ENCODE data around the gene DNAJC27. TPM values are rescaled to one million over a fixed set of nuclear protein-coding genes. Genes with fewer than 3 reads are reported as not detected.
A peak's percentile ranks its signal among the peaks of the same experiment; 100 is the strongest.
"Not testable (repeated sequence)": the region's sequence is repeated elsewhere in the genome, so short reads cannot be mapped to it uniquely, and the experiment has no call there.

Gene DNAJC27
- polyA plus RNA-seq (2012; ENCODE audit: missing spikeins) = 3.0 TPM

DNA sequence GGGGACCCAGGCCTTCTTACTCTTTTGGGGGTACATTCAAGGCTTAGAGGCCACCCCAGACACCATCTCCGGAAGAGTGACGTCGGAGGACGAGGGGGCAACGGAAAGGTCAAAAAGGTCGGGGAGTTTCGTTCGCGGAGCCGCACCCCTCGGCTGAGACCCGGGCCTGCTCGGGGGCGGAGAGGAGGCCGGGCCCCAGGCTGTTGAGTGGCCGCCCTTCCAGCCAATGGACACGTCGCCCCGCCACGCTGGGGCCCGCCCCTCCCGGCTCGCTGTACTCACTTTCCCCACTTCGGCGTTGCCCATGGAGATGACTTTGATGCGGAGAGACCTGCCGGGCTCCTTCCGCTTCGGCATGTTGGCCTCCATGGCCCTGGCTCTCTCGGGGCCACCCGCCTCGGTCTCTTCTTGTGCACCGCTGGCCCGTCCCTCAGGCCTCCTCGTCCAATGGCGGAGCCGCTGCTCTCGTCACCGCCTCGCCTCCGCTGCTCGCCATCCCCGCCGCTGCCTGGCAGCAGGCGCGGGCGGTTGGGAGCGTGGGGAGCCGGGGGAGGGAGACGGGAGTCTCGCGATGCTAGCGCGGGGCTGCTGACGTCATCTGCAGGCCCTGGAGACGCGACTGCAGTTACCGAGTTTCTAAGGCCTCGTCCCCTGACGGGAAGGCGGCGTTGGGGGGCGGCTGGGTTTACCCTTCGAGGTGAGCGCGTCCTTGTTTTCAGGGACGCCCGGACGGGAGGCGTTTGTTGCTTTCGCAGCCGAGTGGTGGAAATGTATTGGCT is at the start of gene DNAJC27:
DNAJC27 (minus strand) TSS at position 420 of the 779 bp plus-strand sequence; CDS start at position 369, 51 bp downstream.
- TF ChIP-seq POLR2A (IDR thresholded peaks at IDR 0.05; ENCODE audit: low read depth, low read length) (peak; percentile 91), TAF1 (IDR thresholded peaks at IDR 0.05; ENCODE audit: borderline replicate concordance, low read depth, low read length) (peak; percentile 56; the same call in 1 of the 2 replicates), POLR2AphosphoS5 (IDR thresholded peaks at IDR 0.05; ENCODE audit: low read depth, low read length) (peak; percentile 86)
- FAIRE-seq = peak; percentile 98
- DNase-seq (ENCODE audit: insufficient read length) = peak; percentile 94

GRCh38 chr2:25018681-25019080 is 46.9 kb upstream of the DNAJC27 start:
- DNase-seq (ENCODE audit: insufficient read length) (no peak), FAIRE-seq (no peak)
- TF ChIP-seq POLR2A (IDR thresholded peaks at IDR 0.05; ENCODE audit: low read depth, low read length) (no peak), TAF1 (IDR thresholded peaks at IDR 0.05; ENCODE audit: borderline replicate concordance, low read depth, low read length) (no peak), POLR2AphosphoS5 (IDR thresholded peaks at IDR 0.05; ENCODE audit: low read depth, low read length) (no peak)

DNA sequence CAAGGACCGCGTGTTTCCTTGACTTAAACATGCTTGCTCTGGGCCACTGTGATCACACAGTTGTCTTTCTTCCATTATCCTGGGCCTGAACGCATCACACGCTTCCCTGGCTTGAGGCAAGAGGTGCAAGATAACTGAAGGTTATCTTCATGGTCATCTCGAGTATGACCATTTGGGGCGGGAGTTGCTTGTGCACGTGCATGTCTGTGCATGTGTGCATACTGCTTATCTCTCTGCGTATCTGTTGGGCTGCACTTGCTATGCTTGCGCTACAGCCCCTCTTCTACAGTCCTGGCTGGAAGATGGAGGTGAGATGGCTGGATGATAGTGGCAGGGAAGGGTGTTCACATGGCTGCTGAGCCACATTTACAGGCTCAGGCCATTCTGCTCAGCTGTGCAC is 42.9 kb upstream of the DNAJC27 start:
- no peak for FAIRE-seq
- TF ChIP-seq TAF1 (IDR thresholded peaks at IDR 0.05; ENCODE audit: borderline replicate concordance, low read depth, low read length) (no peak), POLR2A (IDR thresholded peaks at IDR 0.05; ENCODE audit: low read depth, low read length) (no peak), POLR2AphosphoS5 (IDR thresholded peaks at IDR 0.05; ENCODE audit: low read depth, low read length) (no peak)
- DNase-seq (ENCODE audit: insufficient read length) = no peak

DNA sequence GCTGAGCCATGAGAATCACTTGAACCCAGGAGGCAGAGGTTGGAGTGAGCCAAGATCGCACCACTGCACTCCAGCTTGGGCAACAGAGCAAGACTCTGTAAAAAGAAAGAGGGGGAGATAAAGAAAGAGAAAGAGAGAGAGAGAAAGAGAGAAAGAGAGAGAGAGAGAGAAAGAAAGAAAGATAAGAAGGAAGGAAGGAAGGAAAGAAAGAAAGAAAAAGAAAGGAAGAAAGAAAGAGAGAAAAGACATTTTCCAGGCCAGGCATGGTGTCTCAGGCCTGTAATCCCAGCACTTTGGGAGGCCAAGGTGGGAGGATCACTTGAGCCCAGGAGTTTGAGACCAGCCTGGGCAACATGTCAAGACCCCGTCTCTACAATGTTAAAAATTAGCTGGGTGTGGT is 39.6 kb upstream of the DNAJC27 start:
- DNase-seq (ENCODE audit: insufficient read length); FAIRE-seq: not testable (repeated sequence)

GRCh38 chr2:25009954-25010353 is 38.2 kb upstream of the DNAJC27 start:
- DNase-seq (ENCODE audit: insufficient read length) (no peak), FAIRE-seq (no peak)
- TF ChIP-seq POLR2AphosphoS5 (IDR thresholded peaks at IDR 0.05; ENCODE audit: low read depth, low read length) (no peak), TAF1 (IDR thresholded peaks at IDR 0.05; ENCODE audit: borderline replicate concordance, low read depth, low read length) (no peak), POLR2A (IDR thresholded peaks at IDR 0.05; ENCODE audit: low read depth, low read length) (no peak)

GRCh38 chr2:25002066-25002465 is 30.3 kb upstream of the DNAJC27 start:
- FAIRE-seq = no peak
- no peak for DNase-seq (ENCODE audit: insufficient read length)

GRCh38 chr2:25001325-25001637 is 29.5 kb upstream of the DNAJC27 start:
- TF ChIP-seq POLR2AphosphoS5 (IDR thresholded peaks at IDR 0.05; ENCODE audit: low read depth, low read length) (no peak), POLR2A (IDR thresholded peaks at IDR 0.05; ENCODE audit: low read depth, low read length) (no peak), TAF1 (IDR thresholded peaks at IDR 0.05; ENCODE audit: borderline replicate concordance, low read depth, low read length) (no peak)
- no peak for FAIRE-seq
- no peak for DNase-seq (ENCODE audit: insufficient read length)

More at GRCh38 chr2:25002066-25002465, 30.3 kb upstream of the DNAJC27 start:
- TF ChIP-seq TAF1 (IDR thresholded peaks at IDR 0.05; ENCODE audit: borderline replicate concordance, low read depth, low read length) (no peak), POLR2A (IDR thresholded peaks at IDR 0.05; ENCODE audit: low read depth, low read length) (no peak), POLR2AphosphoS5 (IDR thresholded peaks at IDR 0.05; ENCODE audit: low read depth, low read length) (no peak)

DNA sequence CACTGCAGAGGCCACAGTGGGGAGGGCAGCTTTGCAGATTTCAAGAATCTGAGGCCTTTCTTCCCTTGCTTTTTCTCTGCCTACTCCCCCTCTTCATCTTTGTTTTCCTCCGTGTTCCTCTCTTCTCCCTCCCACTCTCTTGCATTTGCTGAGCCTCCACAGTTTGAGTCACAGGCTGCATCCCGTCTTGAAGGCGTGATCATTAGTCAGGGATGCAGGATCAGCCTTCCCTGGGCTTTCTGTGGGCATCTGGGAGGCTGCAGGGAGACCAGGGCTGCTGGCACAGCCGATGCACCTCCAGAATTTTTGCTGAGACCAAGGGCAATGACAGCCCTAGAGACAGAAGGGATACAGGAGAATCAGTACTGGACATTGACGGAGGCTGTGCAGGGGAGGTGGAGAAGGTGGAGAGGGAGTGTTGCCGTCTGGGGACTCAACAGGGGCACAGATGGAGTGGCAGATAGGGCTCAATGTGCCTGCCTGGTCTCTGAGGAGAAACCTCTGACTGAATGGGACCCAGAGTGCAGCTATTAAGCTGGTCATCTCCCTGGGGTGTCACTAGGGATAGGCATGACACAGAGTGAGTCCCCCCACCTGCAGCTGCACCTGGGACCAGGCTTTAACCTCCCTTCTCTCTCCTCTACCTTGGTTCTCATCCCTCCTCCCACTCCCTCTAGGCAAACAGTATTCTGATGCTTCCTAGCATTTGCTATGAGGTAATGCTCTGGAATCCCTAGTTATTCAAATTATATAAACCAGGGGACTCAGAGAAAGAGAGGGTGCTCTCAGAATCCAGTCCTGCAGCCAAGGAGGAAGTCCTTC is 29.0 kb upstream of the DNAJC27 start:
- TF ChIP-seq POLR2A (IDR thresholded peaks at IDR 0.05; ENCODE audit: low read depth, low read length) (no peak), TAF1 (IDR thresholded peaks at IDR 0.05; ENCODE audit: borderline replicate concordance, low read depth, low read length) (no peak), POLR2AphosphoS5 (IDR thresholded peaks at IDR 0.05; ENCODE audit: low read depth, low read length) (no peak)
- DNase-seq (ENCODE audit: insufficient read length) (no peak), FAIRE-seq (no peak)

DNA sequence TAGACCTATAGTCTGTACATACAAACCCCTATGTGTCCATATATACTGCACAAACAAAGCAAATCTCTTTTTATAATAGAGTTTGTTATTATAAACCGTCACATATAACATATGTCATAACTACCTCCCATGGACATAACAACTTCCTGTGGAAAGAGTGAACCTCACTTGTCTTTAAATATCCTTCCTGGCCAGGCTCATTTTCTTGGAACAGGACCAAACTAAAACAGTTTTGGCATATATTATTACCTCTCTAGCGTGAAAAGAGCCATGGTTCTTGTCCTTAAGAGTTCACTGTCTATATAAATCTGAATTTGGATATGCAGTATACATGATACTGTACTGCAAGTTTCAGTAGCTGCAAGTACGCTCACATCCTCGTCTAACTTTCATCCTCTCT is 28.3 kb upstream of the DNAJC27 start:
- DNase-seq (ENCODE audit: insufficient read length) = no peak
- TF ChIP-seq POLR2A (IDR thresholded peaks at IDR 0.05; ENCODE audit: low read depth, low read length) (no peak), POLR2AphosphoS5 (IDR thresholded peaks at IDR 0.05; ENCODE audit: low read depth, low read length) (no peak), TAF1 (IDR thresholded peaks at IDR 0.05; ENCODE audit: borderline replicate concordance, low read depth, low read length) (no peak)
- FAIRE-seq = no peak

DNA sequence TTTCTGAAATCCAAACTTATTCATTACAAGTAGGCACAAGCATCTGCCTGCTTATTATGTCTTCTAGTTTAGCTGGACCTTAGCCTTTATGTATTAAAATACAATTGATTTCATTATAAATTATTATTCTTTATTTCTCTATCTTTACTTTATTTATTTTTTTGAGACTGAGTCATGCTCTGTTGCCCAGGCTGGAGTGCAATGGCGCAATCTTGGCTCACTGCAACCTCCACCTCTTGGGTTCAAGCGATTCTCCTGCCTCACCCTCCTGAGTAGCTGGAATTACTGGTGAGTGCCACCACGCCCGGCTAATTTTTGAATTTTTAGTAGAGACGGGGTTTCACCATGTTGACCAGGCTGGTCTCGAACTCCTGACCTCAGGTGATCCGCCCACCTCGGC is 27.3 kb upstream of the DNAJC27 start:
- DNase-seq (ENCODE audit: insufficient read length); FAIRE-seq: not testable (repeated sequence)

GRCh38 chr2:24994146-24994724 is 22.5 kb upstream of the DNAJC27 start:
- DNase-seq (ENCODE audit: insufficient read length) = no peak
- no peak for FAIRE-seq
- no peak for TF ChIP-seq POLR2AphosphoS5 (IDR thresholded peaks at IDR 0.05; ENCODE audit: low read depth, low read length)
- TF ChIP-seq POLR2A (IDR thresholded peaks at IDR 0.05; ENCODE audit: low read depth, low read length) = no peak
- TF ChIP-seq TAF1 (IDR thresholded peaks at IDR 0.05; ENCODE audit: borderline replicate concordance, low read depth, low read length) = no peak
